Measurements from ENCODE around the gene PSMA6.

Gene PSMA6

GRCh38 chr14:35274805-35275204 lies 17.4 kb upstream of the PSMA6 start:
- TF ChIP-seq MAX (IDR thresholded peaks at IDR 0.05) (no peak), ZBTB7A (IDR thresholded peaks at IDR 0.05; ENCODE audit: low read depth) (no peak), REST (IDR thresholded peaks at IDR 0.05; ENCODE audit: low read depth) (no peak), RAD21 (IDR thresholded peaks at IDR 0.05; ENCODE audit: low read depth) (no peak), TCF12 (IDR thresholded peaks at IDR 0.05; ENCODE audit: low read depth) (no peak), NFIC (IDR thresholded peaks at IDR 0.05) (no peak), EGR1 (IDR thresholded peaks at IDR 0.05) (no peak), CREB1 (IDR thresholded peaks at IDR 0.05; ENCODE audit: low read depth) (no peak), TAF1 (IDR thresholded peaks at IDR 0.05; ENCODE audit: low read depth) (no peak), FOXM1 (IDR thresholded peaks at IDR 0.05; ENCODE audit: borderline replicate concordance, low read depth) (no peak), TEAD4 (IDR thresholded peaks at IDR 0.05) (no peak), YY1 (IDR thresholded peaks at IDR 0.05; ENCODE audit: low read depth) (no peak), CEBPB (IDR thresholded peaks at IDR 0.05) (no peak)
- TF ChIP-seq, protein P1, sequence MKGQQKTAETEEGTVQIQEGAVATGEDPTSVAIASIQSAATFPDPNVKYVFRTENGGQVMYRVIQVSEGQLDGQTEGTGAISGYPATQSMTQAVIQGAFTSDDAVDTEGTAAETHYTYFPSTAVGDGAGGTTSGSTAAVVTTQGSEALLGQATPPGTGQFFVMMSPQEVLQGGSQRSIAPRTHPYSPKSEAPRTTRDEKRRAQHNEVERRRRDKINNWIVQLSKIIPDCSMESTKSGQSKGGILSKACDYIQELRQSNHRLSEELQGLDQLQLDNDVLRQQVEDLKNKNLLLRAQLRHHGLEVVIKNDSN (IDR thresholded peaks at IDR 0.05): no peak

GRCh38 chr14:35277179-35277578 lies 15.0 kb upstream of the PSMA6 start:
- TF ChIP-seq ZBTB7A (IDR thresholded peaks at IDR 0.05; ENCODE audit: low read depth): no peak
- no peak for TF ChIP-seq REST (IDR thresholded peaks at IDR 0.05; ENCODE audit: low read depth)
- TF ChIP-seq EP300 (IDR thresholded peaks at IDR 0.05; ENCODE audit: borderline replicate concordance): no peak
- no peak for TF ChIP-seq CREB1 (IDR thresholded peaks at IDR 0.05; ENCODE audit: low read depth)
- TF ChIP-seq, protein P1 (IDR thresholded peaks at IDR 0.05): no peak
- no peak for TF ChIP-seq TAF1 (IDR thresholded peaks at IDR 0.05; ENCODE audit: low read depth)
- TF ChIP-seq TEAD4 (IDR thresholded peaks at IDR 0.05): no peak

GRCh38 chr14:35279369-35279768 lies 12.8 kb upstream of the PSMA6 start:
- TF ChIP-seq CEBPB (IDR thresholded peaks at IDR 0.05) (no peak), EP300 (IDR thresholded peaks at IDR 0.05; ENCODE audit: borderline replicate concordance) (no peak), YY1 (IDR thresholded peaks at IDR 0.05; ENCODE audit: low read depth) (no peak), MAX (IDR thresholded peaks at IDR 0.05) (no peak), RAD21 (IDR thresholded peaks at IDR 0.05; ENCODE audit: low read depth) (no peak), FOXM1 (IDR thresholded peaks at IDR 0.05; ENCODE audit: borderline replicate concordance, low read depth) (no peak), ZBTB7A (IDR thresholded peaks at IDR 0.05; ENCODE audit: low read depth) (no peak)

DNA sequence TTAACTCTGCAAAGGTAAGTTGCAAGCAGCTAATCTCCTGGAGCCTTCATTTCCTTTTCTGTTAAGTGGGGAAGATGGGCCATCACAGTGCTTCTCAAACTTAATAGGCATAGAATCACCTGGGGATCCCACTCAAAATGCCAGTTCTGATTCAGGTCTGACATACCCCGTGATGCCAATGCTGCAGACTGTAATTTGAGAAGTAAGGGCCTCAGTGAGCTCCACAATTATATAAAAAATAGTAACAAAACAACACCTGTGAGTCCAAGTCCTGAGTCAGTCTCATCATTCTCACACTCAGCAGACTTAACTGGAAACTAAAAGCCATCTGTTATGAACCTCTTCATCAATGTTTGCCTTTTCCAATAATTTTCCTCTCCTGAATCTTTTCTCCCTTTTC lies 10.8 kb upstream of the PSMA6 start:
- TF ChIP-seq FOXM1 (IDR thresholded peaks at IDR 0.05; ENCODE audit: borderline replicate concordance, low read depth) (no peak), TCF12 (IDR thresholded peaks at IDR 0.05; ENCODE audit: low read depth) (no peak), NFIC (IDR thresholded peaks at IDR 0.05) (no peak), TEAD4 (IDR thresholded peaks at IDR 0.05) (no peak), CREB1 (IDR thresholded peaks at IDR 0.05; ENCODE audit: low read depth) (no peak), YY1 (IDR thresholded peaks at IDR 0.05; ENCODE audit: low read depth) (no peak), REST (IDR thresholded peaks at IDR 0.05; ENCODE audit: low read depth) (no peak), EGR1 (IDR thresholded peaks at IDR 0.05) (no peak)
- TF ChIP-seq, protein P1 (IDR thresholded peaks at IDR 0.05): no peak
